ENCODE measurements around the gene NPHS1. TPM values are rescaled to one million over a fixed set of nuclear protein-coding genes. Genes with fewer than 3 reads are reported as not detected.

Gene NPHS1
- total RNA-seq, 1 donor from 2014 or later, result 17.5 TPM

DNA sequence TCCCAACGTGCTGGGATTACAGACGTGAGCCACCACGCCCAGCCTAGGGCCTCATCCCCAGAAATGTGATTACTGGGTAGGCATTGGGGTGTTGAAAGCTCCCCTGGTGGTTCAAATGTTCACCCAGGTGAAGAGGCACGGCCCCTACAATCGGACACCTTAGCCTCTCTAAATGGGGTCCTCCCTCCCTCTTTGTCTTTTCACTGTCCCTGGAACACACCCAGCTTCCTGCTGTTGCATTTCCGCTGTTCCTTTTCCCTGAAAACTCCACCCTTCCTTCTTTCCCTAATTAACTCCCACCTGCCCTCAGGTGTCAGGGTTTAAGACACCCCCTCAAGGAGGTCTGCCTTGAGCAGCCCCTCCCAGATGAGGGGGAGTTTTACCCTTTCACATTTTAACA, 36.0 kb downstream of the NPHS1 start:
- Mint-ChIP-seq H3K36me3 (ENCODE audit: insufficient read depth) (no peaks in the 10 kb centered on the region), H3K4me3 (ENCODE audit: low read depth) (no peak overlapping the region), H3K27me3 (peaks cover 11% of the 10 kb centered on the region), H3K4me1 (ENCODE audit: low read depth) (peaks cover 5% of the 10 kb centered on the region), H3K27ac (no peak overlapping the region), H3K9me3 (ENCODE audit: low read depth) (no peaks in the 10 kb centered on the region)
- no peak for TF ChIP-seq CTCF (IDR thresholded peaks at IDR 0.05; ENCODE audit: unreplicated experiment)
- no peak for DNase-seq (ENCODE audit: low spot score, unreplicated experiment)

GRCh38 chr19:35813043-35813890, 39.0 kb downstream of the NPHS1 start:
- DNase-seq (ENCODE audit: low spot score, unreplicated experiment), result no peak
- no peak for TF ChIP-seq CTCF (IDR thresholded peaks at IDR 0.05; ENCODE audit: unreplicated experiment)
- Mint-ChIP-seq H3K36me3 (ENCODE audit: insufficient read depth) (no peaks in the 10 kb centered on the region), H3K9me3 (ENCODE audit: low read depth) (no peaks in the 10 kb centered on the region), H3K27me3 (peaks cover 17% of the 10 kb centered on the region), H3K27ac (no peak overlapping the region), H3K4me3 (ENCODE audit: low read depth) (no peak overlapping the region), H3K4me1 (ENCODE audit: low read depth) (peaks cover 2% of the 10 kb centered on the region)

DNA sequence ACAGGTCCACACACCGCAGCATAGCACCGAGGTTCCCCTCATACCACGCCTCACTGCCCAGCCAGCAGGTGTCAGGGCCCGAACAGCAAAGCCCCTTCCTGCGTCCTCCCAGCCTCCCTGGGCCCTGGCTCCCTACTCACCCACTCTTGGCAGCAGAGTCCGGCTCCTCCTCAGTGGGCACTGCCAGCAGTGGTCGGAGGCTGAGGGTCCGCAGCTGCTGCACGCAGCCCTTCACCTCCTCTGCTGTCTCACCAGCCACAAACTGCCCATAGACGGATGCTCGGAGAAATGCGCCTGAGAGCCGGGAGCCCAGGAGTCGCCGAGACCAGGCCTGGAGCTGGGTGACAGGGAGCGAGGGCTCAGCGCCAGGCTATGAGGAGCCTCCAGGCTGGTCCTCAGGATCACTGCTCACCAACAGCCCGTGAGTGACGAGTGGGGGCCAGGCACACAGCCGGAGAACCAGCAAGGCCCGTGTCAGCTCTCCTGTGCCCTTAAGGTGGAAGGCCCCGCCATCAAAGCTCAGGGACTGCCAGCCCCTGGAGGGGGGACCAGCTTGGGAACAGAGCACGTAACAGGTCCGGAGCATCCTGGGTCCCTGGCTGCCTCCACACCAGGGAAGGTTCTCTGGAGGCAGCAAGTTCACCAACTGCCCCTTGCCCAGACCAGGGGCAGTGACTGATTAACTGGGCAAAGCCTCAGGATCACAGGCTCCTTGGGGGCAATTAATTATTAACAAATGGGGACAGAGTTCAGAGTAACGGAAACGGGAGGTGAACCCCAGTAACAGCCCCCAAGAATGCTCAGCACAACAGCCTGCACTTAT, 39.9 kb downstream of the NPHS1 start, which contains the start of gene PRODH2:
TSS of gene PRODH2 (minus strand) at position 626 of the 823 bp plus-strand sequence. CDS start at position 586, 40 bp downstream.
- peaks cover 17% of the 10 kb centered on the region for H3K27me3 Mint-ChIP-seq
- H3K27ac Mint-ChIP-seq, result peak within 1 kb of the TSS; percentile 2
- H3K36me3 Mint-ChIP-seq (ENCODE audit: insufficient read depth), result no peaks in the 10 kb centered on the region
- peaks cover 2% of the 10 kb centered on the region for H3K4me1 Mint-ChIP-seq (ENCODE audit: low read depth)
- H3K9me3 Mint-ChIP-seq (ENCODE audit: low read depth), result no peaks in the 10 kb centered on the region
- DNase-seq (ENCODE audit: low spot score, unreplicated experiment), result no peak
- H3K4me3 Mint-ChIP-seq (ENCODE audit: low read depth), result no peak within 1 kb of the TSS
- TF ChIP-seq CTCF (IDR thresholded peaks at IDR 0.05; ENCODE audit: unreplicated experiment), result no peak

- DNase-seq (ENCODE audit: low spot score, unreplicated experiment), result no peak
Measured at GRCh38 chr19:35811317-35812219, 40.7 kb downstream of the NPHS1 start.

More at GRCh38 chr19:35811317-35812219, 40.7 kb downstream of the NPHS1 start:
- no peak for TF ChIP-seq CTCF (IDR thresholded peaks at IDR 0.05; ENCODE audit: unreplicated experiment)
- H3K36me3 Mint-ChIP-seq (ENCODE audit: insufficient read depth), result no peaks in the 10 kb centered on the region
- H3K9me3 Mint-ChIP-seq (ENCODE audit: low read depth), result no peaks in the 10 kb centered on the region
- no peak overlapping the region for H3K4me3 Mint-ChIP-seq (ENCODE audit: low read depth)
- H3K27ac Mint-ChIP-seq, result peak overlapping the region; percentile 2
- H3K27me3 Mint-ChIP-seq, result peaks cover 16% of the 10 kb centered on the region
- peaks cover 2% of the 10 kb centered on the region for H3K4me1 Mint-ChIP-seq (ENCODE audit: low read depth)
